Measurements from ENCODE around the gene PRR23E.

The PRR23E gene

DNA sequence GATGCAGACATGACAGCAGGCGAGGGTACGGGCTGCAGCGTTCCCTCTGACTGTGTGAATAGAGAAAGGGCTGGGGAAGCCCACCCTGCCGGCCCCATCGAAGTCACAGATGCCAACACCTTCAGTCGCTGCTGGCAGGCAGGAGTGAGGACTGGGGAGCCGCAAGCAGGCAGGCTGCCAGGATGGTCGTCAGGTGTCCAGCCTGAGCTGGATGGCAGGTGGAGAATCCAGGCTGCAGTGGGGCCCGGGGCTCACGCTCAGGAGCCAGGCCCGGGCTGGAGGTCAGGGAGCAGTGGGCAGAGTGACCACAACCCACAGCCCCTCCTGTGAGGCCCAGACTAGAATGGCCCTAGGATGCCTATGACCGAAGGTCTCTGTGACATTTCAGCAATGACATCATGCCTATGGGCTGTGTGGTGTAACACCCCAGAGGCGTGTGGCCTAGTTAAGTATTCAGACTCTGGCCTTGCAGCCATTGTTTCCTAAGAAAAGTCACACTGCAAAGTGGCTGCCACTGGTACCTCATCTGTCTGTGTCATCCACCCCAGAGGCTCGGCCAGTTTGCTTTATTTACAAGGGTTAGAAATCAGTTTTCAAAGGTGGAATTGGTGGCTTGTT is 15.7 kb downstream of the PRR23E start:
- no peak for DNase-seq (ENCODE audit: low read depth, low spot score)

DNA sequence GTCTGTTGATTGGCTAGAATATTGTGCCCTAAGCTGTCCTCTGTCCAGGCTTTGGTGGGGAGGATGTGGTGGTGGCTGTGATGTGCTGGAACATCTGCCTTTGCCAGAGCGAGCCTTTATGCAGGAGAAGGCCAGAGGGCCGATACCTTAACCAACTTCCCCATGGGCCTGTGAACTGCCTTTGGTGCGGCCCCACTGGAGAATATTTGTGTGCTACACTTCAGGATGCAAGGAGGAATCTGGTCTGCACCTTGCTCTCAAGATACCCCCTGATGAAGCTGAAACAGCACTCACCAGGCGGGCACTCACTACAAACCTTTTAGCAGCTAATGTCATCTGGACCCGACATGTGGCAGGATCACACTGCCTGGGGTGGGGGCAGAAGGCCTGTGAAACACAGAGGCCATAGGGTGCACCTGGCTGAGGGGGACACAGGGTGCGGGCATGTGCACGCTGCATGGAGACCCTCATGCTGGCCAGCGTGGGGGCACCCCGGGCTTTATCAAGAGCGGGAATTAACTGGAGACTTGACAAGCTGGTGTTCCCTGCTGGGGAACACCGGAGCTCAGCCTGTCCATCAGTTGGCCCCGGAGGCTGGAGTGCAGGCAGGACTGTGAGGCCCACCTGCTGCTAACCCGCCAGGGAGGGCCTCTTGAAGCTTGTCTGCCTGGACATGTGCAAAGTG is 16.4 kb downstream of the PRR23E start:
- no peak for DNase-seq (ENCODE audit: low read depth, low spot score)

DNA sequence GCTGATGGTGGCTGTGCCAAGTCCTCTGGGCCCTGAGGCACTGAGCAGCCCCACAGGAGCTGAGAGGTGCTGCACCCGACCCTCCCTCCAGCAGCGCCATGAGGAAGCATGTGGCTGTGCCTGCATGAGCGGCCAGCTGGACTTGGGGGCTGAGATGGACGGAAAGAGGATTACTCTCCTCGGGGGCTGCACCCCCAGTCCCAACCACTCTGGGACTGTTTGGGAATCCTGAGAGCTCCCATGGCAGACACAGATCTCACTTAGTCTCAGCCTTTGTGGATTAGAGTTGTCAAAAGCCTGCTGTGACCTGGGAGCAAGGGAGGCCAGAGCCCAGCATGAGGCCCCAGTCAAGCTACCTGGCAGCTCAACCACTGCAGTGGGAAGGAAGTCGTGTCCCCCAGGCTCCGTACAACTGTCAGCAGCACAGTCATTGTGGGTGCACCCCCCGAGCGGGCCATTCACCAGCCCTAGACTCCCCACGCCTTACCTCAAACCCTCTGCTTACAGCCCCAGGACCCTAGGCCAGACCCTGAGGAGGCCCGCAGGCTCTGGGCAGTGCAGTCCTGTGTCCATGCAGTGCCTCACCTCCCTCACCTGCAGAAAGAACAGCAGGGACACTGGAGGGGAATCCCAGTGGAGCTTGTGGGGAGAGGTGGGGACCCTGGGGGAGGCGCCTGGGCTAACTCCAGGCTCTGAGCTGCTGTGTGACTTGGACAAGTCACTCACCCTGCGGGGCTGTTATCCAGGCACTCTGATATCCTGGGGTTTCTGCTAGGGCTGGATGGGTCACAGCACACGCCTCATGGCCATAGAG is 17.1 kb downstream of the PRR23E start:
- DNase-seq (ENCODE audit: low read depth, low spot score), result no peak

DNA sequence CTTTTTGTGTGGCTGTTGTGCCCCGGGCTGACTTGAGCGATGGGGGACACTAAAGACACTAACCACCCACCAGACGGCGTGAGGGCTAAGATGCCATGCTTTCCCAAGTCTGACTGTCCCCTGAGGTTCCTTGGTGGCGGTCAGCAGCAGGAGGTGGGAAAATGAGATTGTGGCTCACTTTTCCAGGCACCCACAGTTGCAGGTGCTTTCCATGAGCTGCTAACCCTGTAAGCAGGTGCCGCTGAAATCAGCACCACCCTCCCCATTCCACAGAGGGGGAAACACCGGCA is 17.7 kb downstream of the PRR23E start:
- no peak for DNase-seq (ENCODE audit: low read depth, low spot score)

DNA sequence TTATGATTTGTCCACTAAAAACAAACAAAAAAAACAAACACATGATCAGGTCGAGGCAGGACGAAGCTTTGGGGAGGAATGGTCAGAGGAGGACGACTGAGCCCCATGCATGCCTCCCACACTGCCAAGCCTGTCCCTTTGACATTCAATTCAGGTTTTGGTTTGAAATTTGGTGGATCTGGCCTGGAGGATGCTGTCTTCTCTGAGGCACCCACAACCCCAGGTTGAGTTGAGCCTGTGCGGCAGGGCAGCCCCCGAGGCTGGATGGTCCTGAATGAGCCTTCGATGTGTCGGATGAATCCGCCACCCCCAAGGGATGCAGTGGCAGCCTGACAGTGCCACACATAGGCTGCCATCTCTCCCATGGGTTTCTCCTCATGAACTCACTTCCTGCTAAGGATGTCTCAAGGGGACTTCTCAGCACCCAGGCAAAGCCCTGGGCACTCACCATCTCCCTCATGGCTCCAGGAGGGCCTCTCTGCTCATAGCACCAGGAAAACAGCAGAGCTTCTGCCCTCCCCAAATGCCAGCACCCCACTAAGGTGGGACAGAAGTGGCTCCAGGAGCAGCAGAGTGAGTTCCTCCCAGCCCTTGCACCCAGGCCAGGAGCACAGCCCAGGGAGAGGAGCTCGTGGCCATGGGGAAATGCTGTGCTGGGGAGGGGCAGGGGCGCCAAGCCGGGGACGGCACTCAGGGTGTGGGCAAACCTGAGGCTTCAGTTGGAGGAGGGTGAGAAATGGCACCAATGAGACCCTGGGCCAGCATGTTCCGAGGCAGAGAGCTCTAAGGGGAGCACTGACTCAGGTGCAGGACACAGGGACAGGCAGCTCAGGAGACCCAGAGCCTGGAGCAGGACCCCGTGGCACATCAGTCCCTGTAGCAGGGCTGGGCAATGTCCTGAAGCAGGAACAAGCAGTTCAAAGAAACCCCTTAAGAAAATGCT is 18.5 kb downstream of the PRR23E start:
- no peak for DNase-seq (ENCODE audit: low read depth, low spot score)

DNA sequence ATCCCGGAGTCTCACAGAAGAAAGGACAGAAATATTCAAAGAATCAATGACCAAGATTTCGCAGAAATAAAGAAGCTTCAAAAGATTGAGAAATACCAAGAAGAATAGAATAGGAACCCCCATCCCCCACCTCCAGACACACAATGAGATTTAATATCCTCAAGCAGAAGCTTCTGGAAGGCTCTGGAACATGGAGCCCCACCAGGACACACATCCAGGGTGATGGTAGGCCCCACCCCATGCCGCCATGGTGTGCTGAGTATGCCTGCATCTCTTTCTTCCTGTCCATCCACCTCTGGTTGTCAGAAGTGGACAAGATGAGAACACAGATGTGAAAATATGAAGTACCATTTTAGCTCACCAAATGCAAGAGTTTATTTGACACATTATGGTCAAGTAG is 19.3 kb downstream of the PRR23E start:
- no peak for DNase-seq (ENCODE audit: low read depth, low spot score)

DNA sequence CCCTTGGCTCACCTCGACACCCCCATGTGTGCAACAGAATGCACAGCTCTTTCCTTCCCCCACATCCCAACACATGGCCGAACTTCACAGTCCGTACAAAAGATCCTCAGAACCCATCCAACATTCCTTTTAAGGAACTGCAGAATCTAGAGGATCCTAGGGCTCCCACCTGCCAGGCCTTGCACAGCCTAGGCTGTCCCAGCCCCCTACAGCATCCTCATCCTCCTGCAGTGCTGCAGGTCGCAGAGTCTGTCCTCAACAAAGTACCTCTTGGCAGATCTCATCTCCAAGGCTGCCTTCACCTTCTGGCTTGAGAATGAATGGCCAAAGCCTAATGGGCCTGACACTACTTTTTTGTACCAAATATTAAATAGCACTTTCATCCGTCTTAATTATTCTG is 19.8 kb downstream of the PRR23E start:
- no peak for DNase-seq (ENCODE audit: low read depth, low spot score)

DNA sequence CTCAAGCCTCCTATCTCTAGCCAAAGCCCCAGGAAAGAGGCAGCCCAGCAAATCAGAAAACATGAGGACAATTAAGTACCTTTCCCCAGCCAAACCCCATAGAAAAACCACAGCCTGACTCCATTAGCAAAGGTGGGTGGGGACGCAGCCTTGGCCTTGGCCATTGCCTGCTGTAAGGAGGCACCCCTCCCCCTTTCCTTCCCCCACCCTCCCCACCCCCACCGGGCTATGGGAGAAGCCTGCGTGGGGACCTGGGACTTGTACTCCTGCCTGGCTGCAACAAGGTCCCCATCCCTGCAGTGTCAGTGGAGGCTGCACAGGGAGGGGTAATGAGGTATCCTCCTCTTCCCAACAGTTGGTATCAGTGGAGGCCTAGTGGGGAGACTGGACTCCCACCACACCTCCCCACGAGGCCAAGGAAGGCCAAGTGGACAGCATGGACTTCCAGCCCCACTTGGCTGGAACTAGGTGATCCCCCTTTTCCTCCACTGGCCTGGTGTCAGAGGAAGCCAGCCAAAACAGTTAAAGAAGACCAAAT is 20.5 kb downstream of the PRR23E start:
- DNase-seq (ENCODE audit: low read depth, low spot score), result no peak

DNA sequence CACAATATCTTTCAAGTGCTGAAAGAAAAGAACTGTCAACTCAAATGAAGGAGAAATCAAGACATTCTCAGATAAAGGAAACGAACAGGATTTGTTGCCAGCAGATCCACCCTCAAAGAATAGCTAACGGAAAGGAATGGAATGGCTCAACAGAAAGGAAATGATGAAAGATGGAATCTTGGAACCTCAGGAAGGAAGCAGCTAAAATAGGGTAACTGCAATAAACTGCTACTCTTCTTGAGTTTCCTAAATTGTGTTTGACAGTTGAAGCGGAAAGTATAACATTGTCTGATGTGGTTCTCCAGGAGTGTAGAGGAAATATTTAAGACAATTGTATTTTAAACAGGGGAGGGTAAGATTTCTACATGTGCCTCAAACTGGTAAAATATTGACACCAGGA is 22.0 kb downstream of the PRR23E start:
- no peak for DNase-seq (ENCODE audit: low read depth, low spot score)

DNA sequence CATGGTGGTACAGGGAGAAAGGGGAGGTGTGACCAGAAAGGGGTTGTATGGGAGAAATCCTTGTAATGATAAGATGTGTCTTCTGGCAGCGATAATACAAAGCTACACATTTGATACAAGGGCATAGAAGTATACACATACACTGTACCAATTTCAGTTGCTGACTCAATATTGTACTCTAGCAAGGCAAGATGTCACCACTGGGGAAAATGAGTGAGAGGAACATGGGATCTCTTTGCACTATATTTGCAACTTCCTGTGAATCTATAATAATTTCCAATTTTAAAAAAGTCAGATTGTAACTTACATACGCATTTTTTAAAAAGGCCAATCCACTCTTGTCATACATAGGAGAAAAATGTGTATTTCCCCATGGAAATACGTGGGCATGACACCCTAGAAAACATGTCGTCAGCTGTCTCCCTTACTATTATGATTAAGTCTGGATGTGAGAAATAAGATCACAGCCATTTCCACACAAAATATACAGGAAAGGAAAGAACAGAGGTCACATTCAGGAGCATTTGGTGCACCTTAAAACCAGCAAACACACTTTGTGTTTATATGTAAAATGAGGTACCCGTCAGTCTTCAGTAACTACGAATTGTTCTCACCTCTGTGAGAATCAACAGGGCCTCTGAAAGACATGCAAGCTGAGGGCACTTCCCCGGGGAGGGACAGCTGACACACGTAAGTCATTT is 22.9 kb downstream of the PRR23E start:
- DNase-seq (ENCODE audit: low read depth, low spot score), result no peak

DNA sequence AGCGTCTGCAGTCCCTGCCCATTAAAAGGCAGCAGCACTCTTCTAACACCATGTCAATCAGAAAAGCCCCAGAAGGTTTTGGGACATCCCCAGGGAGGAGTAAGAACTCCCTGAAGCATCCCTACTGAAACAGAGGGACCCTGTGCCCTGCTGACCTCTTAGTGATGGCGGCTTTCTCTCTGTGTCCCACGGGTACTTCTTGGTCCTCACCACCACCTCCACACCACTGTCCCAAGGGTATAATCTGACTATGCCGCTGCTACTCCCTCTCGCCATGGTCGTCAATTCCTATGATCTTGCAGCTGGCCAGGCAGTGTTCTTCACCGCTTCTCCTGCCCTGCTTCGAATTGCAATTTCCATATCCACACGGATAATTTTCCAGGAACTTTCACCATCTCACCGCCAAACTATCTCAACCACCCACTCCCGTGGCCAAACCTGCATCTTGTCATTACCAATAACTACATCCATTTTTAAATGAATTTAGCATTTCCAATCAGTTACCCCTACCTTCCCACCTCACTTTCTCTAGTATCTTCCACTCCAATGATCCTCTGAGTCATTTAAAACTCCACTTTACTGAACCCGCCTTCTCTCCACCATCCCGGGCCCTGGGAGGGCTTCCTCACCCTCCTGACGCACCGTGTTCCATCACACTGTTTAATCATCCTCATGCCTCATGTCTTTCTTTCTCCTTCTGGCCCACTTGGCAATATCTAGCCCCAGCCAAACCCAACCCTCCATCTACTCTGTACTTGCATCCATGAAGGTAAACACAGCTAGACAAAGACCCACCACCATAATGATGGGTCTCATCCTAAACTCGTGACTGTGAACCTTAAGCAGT is 23.7 kb downstream of the PRR23E start:
- DNase-seq (ENCODE audit: low read depth, low spot score), result no peak

DNA sequence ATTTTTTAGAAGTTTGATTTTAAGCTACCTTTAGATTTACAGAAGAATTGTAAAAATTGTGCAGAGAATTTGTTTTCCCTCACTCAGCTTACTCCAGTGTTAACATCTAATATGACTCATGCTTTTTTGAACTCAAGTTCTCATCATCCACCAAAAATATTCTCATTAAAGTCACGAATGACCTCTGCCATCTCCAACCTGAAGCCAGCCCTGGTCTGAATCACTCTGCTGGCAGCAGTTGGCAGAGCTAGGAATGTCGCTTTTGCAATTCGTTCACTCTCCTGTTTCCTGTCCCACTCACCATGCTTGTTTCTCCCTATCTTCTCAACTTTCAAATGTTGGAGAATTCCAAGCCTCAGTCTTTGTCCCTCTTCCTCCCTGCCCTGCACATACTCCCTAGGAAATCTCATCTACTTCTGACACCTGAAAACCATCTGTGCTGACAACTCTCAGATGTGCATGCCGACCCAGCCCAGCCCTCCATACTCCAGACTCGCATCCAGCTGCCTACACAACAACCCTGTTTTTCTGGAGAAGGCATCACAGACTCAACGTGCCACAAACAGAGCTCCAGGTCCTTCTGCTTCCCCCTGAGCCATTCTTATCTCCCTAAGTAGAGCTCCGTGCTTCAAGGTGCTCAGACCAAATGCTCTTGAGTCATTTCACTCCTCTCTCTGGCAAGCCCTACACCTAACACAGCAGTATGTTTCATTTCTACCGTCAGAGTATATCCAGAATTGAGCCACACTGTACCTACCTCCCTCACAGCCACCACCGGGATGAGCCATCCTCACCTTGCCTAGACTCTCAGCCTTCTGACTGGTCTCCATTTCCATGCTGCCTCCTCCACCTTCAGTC is 24.9 kb downstream of the PRR23E start:
- DNase-seq (ENCODE audit: low read depth, low spot score), result no peak

DNA sequence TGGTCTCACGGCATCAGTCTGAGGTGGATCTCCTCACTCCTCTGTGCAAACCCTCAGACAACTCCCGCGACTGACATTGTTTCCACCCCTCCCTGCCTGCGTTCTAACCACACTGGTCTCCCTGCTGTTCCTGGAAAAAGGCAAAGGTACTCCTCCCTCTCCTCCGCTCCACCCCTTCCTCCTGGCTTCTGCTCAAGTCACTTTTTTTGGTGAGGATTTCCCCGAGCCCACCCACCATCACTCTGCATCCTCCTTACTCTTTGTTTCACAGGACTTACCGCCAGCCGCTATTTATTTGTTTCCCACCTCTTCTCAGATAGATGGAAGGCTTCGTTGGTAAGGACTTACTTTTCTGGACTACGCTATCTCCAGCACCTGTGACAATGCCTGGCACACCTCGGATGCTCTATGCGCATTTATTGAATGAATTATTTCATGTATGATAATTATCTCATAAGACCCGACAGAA is 25.6 kb downstream of the PRR23E start:
- DNase-seq (ENCODE audit: low read depth, low spot score), result no peak

DNA sequence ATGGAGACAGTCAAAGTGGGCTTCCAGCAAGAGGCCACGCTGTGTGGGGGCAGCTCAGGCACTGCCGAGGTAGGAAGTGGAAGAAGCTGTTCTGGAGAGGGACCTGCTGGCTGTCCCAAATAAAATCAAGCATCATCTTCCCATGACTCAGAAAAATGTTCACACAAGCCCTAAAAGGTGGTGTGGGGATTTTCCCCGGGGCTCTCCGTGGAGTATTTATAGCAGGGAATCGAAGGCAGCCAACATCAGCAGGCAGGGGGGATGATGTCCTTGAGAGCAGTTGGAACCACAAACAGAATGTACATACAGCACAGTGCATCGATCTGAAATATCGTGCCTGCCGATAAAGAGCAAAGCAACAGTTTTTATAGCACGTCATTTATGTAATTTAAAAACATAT is 27.6 kb downstream of the PRR23E start:
- DNase-seq (ENCODE audit: low read depth, low spot score), result no peak

DNA sequence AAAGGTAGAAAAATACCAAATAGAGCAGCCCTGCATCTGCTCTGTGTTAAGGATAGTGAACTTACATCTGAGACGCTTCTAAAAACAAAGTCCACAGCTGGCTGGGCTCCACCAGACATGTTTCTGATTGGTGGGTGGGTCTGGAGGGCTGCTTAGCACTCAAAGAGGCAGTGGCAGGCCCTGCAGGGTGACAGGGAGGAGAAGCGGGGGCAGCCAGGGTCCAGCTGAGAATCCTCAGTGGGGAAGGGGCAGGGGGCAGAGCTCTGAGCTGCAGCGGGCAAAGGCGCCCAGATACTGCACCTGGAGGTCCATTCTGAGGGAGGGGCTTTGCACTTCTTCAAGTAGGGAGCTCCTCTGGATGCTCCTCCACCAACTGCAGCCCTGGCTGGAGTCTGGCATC is 28.1 kb downstream of the PRR23E start:
- DNase-seq (ENCODE audit: low read depth, low spot score), result no peak

DNA sequence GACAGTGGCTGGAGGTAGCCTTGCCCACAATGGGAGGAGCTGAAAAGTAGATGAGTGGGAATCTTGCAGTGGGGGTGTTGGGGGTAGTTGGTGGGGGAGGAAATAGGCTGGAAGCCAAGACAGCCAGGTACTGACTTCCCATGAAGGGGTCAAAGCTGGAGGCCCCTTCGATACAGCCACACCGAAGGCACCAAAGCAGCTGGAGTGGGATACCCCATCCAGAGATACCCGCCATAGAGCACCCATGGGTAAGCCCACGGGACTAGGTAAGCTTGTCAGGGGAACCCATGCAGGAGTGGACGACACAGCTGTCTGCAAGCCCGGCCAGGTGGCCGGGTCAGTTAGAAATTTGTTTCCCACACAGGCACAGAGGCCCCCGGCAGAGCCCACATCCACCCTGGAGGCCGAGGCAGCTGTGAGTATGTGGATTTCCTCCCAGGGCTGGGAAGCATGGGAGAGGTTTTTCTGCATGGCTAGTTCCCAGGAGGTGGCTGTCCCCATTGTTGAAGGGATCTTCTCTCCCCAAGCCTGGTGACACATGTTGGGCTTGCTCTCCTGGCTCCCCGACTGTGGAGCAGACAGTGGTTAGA is 28.6 kb downstream of the PRR23E start:
- DNase-seq (ENCODE audit: low read depth, low spot score), result no peak

DNA sequence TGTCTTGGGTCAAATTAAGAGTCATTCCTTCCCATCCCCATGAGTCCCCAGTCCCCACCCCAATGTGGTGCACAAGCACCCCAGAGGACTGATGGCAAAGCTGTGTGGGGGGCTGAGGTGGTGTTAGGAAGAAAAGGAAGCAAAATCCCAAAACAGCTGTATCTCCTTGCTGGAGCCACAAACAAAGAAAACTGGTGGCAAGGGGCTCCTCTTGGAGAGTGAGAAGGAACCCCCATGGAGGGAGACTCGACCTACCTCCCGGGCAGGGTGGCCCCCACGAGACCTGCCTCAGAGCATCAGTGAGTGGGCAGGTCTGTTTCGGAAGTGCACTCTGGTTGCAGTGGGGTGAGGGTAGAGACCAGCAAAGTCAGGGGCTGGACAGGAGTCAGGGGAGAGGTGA is 29.2 kb downstream of the PRR23E start:
- no peak for DNase-seq (ENCODE audit: low read depth, low spot score)

DNA sequence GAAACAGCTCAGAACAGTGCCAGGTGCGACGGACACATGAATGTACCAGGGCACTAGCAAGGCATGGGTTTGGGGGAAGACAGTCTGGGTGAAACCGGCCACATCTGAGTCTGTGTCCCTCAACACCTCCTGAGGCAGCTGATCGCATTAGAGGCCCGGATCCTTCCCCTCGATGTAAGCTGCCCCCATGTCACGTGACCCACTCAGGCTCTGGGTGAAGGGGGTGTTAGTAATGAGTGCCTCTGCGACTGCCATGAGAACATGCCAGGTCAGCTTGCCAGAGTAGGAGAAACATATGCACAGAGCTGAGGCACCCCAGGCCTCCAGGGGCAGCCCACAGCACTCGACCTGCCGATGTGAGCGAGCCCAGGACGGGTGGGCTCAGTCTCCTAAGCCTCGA is 29.7 kb downstream of the PRR23E start:
- no peak for DNase-seq (ENCODE audit: low read depth, low spot score)

DNA sequence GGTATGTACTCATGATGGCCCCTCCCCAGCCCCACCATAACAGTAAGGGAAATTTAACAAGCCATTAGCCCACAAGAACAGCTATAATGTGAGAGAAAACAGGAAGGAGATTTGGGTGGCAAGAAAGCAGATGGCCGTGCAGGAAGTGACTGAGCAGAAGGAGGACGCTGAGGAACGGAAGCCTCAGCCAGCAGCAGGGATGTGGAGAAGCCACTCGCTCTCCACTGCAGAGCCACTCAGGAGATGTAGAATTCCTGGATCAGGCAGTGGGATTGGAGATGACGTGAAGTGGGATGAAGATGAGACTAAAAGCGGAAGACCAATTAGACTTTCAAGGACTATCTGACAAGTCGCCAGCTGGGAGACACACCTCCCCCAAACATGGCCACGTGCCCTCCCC is 31.2 kb downstream of the PRR23E start:
- no peak for DNase-seq (ENCODE audit: low read depth, low spot score)

All from activated naive CD8-positive, alpha-beta T cell treated with anti-CD3 and anti-CD28 coated beads, Interleukin-2, amount 50 U/mL, for 16 hours (primary cell).